ENCODE data around the gene PAH. TPM values are rescaled to one million over a fixed set of nuclear protein-coding genes. Genes with fewer than 3 reads are reported as not detected.
A peak's percentile ranks its signal among the peaks of the same experiment; 100 is the strongest.

PAH gene
- total and polyA plus RNA-seq, 10 of the 15 experiments (the other 5 are each of a cell fraction or from before 2014, with no cell fraction given), result 0.20 to 4.8 (median 0.55) TPM; not detected in 1

- TF ChIP-seq USF1 (IDR thresholded peaks at IDR 0.05; ENCODE audit: borderline replicate concordance, extremely low read length, insufficient read depth, low read depth, low read length) (no peak), ATF7 (IDR thresholded peaks at IDR 0.05; ENCODE audit: low read depth) (peak; percentile 34), SMARCA5 (IDR thresholded peaks at IDR 0.05) (no peak), GATAD2B (conservative IDR thresholded peaks at IDR 0.05; ENCODE audit: low read depth) (no peak), SMAD1 (IDR thresholded peaks at IDR 0.05; ENCODE audit: low read depth, partially characterized antibody) (no peak), ZSCAN29 (IDR thresholded peaks at IDR 0.05) (no peak), NBN (IDR thresholded peaks at IDR 0.05) (0 out of 2 replicates have a peak, but pooled peaks have one; percentile 28), IKZF2 (IDR thresholded peaks at IDR 0.05) (peak in 1 of 2 experiments; percentile 23; a peak in 2 of 4 replicates), CREB1 (IDR thresholded peaks at IDR 0.05; ENCODE audit: low read depth) (no peak; the same call in 1 of the 2 replicates), SREBF2 (IDR thresholded peaks at IDR 0.05; ENCODE audit: low read length) (no peak), CUX1 (IDR thresholded peaks at IDR 0.05; ENCODE audit: insufficient replicate concordance, low read depth, low read length) (no peak), ZNF592 (IDR thresholded peaks at IDR 0.05) (no peak), HSF1 (IDR thresholded peaks at IDR 0.05; ENCODE audit: low read depth, low read length) (no peak), CHD2 (IDR thresholded peaks at IDR 0.05; ENCODE audit: borderline replicate concordance, low read depth, low read length) (no peak), PKNOX1 (IDR thresholded peaks at IDR 0.05) (no peak), RCOR1 (conservative IDR thresholded peaks at IDR 0.05; ENCODE audit: low read depth, low read length) (no peak), BHLHE40 (IDR thresholded peaks at IDR 0.05; ENCODE audit: borderline replicate concordance in 1 of 2, low read depth in 2 of 2, low read length in 1 of 2) (peak in 1 of 2 experiments; percentile 63; a peak in 1 of 4 replicates)
These were observed 34.0 kb upstream of the PAH start (continued) for GRCh38 chr12:102950950-102951619.

Measured in GM12878 (cell line).